Superior temporal gyrus (tissue), 1 donor: ENCODE measurements around the gene PRR19.

ENCODE experiments used
- DNase-seq: peaks from one replicate; pipeline ENCODE4 v3.0.0-alpha.2; 2016; ENCODE audit errors: extremely low spot score

The PRR19 gene

DNA sequence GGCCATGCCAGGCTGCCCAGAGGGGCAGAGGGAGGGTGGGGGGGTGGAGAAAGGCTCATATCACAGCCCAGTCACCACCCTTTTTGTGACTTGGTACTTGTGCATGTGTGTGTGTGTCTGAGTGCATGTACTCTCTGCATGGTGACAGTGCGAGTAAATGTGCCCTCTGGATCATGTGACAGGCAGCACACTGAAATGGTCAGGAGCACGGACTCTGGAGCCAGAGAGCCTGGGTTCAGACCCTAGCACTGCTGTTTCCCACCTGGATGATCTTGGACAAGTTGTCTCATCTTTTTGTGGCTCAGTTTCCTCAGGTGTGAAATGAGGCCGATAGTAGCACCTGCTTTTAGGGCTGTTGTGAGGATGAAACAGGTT, 30.9 kb upstream of the PRR19 start:
- DNase-seq, result no peak

GRCh38 chr19:42271861-42272534, 29.9 kb upstream of the PRR19 start:
- DNase-seq, result no peak

DNA sequence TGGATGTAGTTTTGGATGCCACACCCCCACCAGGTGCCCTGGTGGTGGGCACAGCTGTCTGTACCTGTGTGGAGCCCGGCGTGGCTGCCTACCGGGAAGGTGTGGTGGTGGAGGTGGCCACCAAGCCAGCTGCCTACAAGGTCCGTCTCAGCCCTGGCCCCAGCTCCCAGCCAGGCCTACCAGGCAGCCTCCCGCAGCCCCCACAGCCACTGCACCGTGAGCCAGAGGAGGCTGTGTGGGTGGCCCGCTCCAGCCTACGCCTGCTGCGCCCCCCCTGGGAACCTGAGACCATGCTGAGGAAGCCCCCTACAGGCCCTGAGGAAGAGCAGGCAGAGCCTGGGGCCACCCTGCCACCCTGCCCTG, 29.4 kb upstream of the PRR19 start:
- DNase-seq, result no peak

- no peak for DNase-seq
Measured at GRCh38 chr19:42272989-42273406, 28.9 kb upstream of the PRR19 start.

DNA sequence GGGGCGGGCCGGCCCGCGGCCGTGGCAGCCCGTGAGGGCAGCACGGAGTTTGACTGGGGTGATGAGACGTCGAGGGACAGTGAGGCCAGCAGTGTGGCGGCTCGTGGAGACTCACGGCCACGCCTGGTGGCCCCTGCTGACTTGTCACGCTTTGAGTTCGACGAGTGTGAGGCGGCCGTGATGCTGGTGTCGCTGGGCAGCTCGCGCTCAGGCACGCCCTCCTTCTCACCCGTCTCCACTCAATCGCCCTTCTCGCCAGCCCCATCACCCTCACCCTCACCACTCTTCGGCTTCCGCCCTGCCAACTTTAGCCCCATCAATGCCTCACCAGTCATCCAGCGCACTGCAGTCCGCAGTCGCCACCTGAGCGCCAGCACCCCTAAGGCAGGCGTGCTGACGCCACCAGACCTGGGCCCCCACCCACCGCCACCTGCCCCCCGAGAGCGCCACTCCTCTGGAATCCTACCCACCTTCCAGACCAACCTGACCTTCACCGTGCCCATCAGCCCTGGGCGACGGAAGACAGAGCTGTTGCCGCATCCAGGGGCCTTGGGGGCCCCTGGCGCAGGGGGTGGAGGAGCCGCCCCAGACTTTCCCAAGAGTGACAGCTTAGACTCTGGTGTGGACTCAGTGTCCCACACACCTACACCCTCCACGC, 28.4 kb upstream of the PRR19 start:
- no peak for DNase-seq

- DNase-seq, result no peak
Measured at GRCh38 chr19:42274065-42274682, 27.8 kb upstream of the PRR19 start.

- no peak for DNase-seq
Measured at GRCh38 chr19:42275103-42275502, 26.8 kb upstream of the PRR19 start.

- no peak for DNase-seq
Measured at GRCh38 chr19:42275517-42275916, 26.4 kb upstream of the PRR19 start.

- no peak for DNase-seq
Measured at GRCh38 chr19:42276284-42276683, 25.6 kb upstream of the PRR19 start.

DNA sequence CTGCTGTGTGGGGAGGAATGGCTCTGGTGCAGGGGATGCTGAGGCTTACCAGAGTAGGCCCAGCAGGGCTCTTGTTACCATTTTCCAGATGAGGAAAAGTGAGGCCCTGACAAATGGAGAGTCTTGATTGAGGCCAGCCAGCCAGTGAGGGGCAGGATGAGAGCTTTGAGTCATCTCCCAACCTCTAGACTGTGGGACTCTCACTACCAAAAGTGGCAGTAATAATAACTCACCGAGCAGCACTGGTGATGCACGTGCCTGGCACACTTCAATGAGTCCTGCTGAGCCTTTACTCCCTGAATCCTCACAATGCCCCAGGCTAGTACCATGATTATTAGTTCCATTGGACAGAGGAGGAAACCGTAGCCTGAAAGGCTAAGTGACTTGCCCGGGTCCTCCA, 25.1 kb upstream of the PRR19 start:
- no peak for DNase-seq

DNA sequence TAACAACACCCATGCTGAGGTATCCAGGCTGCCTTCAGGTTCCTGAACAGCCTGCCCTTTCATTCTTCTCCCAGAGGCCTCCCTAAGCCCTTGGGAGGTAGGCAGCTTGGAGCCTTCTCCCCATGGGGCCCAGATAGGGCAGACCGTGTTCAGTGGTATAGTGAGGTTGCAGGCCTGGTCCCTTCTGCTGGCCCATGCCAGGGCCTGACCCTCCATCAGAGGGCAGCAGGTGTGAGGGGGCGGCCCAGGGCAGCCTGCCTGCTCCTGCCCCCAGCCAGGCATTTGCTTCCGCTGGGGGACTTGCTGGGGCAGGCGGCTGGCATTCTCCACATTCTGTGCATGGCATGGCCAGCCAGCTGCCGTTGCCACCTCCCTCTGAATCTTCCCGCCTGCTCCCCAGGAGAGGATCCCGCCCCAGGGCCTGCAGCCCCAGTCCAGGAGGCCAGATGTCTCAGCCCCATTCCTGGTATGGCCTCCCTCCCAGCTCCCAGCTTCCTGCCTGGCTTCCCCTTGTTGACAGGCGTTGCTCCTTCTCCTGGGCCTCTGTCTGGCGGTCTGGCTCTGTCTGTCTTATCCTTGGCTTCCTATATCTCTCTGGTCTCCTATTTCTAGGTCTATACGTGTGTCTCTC, 24.0 kb upstream of the PRR19 start:
- no peak for DNase-seq

GRCh38 chr19:42278452-42279154, 23.3 kb upstream of the PRR19 start:
- DNase-seq, result no peak

DNA sequence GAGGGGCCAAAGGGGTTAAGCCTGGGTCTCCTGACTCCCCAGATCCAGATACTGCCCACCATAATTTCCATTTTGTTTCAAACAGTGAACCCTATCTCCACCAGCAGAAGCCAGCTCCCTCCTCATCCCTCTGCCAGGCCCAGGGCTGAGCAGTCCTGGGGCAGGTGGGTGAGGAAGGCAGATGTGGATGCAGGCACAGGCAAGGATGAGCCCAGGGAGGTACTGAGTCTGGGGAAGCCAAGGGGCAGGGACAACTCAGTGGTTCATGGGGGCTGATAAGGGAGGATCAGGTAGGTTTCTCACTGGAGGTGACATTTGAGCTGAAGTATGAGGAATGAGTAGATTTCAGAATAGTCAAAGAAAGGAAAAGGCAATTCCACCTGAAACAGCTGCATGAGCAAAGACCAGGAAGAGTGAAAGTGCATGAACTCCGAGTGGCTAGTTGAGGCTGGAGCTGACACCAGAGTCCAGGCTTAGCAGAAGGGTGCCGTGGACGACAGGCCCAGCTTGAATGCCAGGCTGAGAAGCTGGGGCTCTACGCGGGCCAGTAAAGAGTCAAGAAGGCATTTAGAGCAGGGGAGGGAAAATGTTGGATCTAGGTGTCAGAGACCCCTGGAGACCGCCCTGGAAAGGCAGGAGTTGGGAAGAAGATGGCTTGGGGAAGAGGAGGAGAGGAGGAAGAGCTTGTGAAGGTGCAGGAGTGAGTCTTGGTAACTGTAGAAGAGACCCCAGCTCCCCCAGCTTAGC, 22.6 kb upstream of the PRR19 start:
- peak; percentile 68 for DNase-seq

GRCh38 chr19:42279902-42280814, 21.8 kb upstream of the PRR19 start:
- DNase-seq, result peak; percentile 97

- DNase-seq, result no peak
Measured at GRCh38 chr19:42280815-42281145, 21.2 kb upstream of the PRR19 start.

GRCh38 chr19:42281146-42281826, 20.6 kb upstream of the PRR19 start:
- peak; percentile 68 for DNase-seq

GRCh38 chr19:42281827-42282762, 19.8 kb upstream of the PRR19 start:
- DNase-seq, result peak; percentile 34

GRCh38 chr19:42282819-42283187, 19.1 kb upstream of the PRR19 start:
- DNase-seq, result no peak
